IMR-90 (cell line): ENCODE results near the gene TRIO. TPM values are rescaled to one million over a fixed set of nuclear protein-coding genes. Genes with fewer than 3 reads are reported as not detected.

Source experiments
- ATAC-seq: fragments of 200-7000 bp; cut with Tn5 transposase; 2 replicates; pipeline ENCODE4 v1.9.1; 2020; ENCODE audit warnings: low read depth, mild to moderate bottlenecking, moderate library complexity
- BruUV-seq: library from RNA; stranded (reverse); fragments of 400-500 nt; replicated peaks from 2 replicates; lab custom pipeline; 2021; lab: Mats Ljungman, UMichigan
- CTCF ChIA-PET: fragments of 300-600 bp; formaldehyde crosslinking; extraction: SDS; loops from one replicate; lab custom pipeline; 2021; ENCODE audit warnings: antibody characterized with exemption; lab: Yijun Ruan, JAX
- POLR2A ChIA-PET: fragments of 300-600 bp; sonication (Branson Sonifier 250); formaldehyde crosslinking; loops from one replicate; lab custom pipeline; 2022; ENCODE audit warnings: antibody characterized with exemption; ENCODE audit not compliant: unreplicated experiment; lab: Charles Lee
- DNase-seq: peaks from one replicate; pipeline ENCODE4 v3.0.0; 2013
- H2AFZ ChIP-seq: replicated peaks from 2 replicates; pipeline ENCODE3; 2013; ENCODE audit warnings: low read length, mild to moderate bottlenecking; ENCODE audit not compliant: poor library complexity
- H2AK5ac ChIP-seq: 2 replicates; pipeline ENCODE4 v1.6.1; 2013; ENCODE audit warnings: low read depth, low read length, inconsistent platforms
- H2AK9ac ChIP-seq: replicated peaks from 2 replicates; pipeline ENCODE3; 2013; ENCODE audit warnings: mild to moderate bottlenecking, low read depth, low read length, moderate library complexity; ENCODE audit not compliant: poor library complexity
- H2BK120ac ChIP-seq: 2 replicates; pipeline ENCODE4 v1.6.1; 2013; ENCODE audit warnings: low read depth, low read length, inconsistent platforms
- H2BK15ac ChIP-seq: 3 replicates; pipeline ENCODE4 v1.6.1; 2013; ENCODE audit warnings: low read depth, low read length, inconsistent platforms
- H2BK20ac ChIP-seq: 2 replicates; pipeline ENCODE4 v1.6.1; 2013; ENCODE audit warnings: low read depth, mild to moderate bottlenecking, inconsistent platforms, low read length, moderate library complexity
- H2BK5ac ChIP-seq: 2 replicates; pipeline ENCODE4 v1.6.1; 2013; ENCODE audit warnings: mild to moderate bottlenecking, low read depth, low read length, inconsistent platforms; ENCODE audit not compliant: poor library complexity, severe bottlenecking
- H3K14ac ChIP-seq: replicated peaks from 2 replicates; pipeline ENCODE4 v1.6.1; 2013; ENCODE audit warnings: low read depth, low read length, inconsistent platforms
- H3K18ac ChIP-seq: 2 replicates; pipeline ENCODE4 v1.6.1; 2013; ENCODE audit warnings: low read depth, low read length, control low read depth
- H3K23ac ChIP-seq: 2 replicates; pipeline ENCODE4 v1.6.1; 2013; ENCODE audit warnings: low read depth, low read length, inconsistent platforms
- H3K27ac ChIP-seq: 2 replicates; pipeline ENCODE4 v1.5.1; 2013; ENCODE audit warnings: mild to moderate bottlenecking, control low read depth, low read length; ENCODE audit not compliant: insufficient read depth
- H3K27me3 ChIP-seq: 2 replicates; pipeline ENCODE4 v1.6.1; 2013; ENCODE audit warnings: low read length; ENCODE audit not compliant: control insufficient read depth, insufficient read depth
- H3K36me3 ChIP-seq: 2 replicates; pipeline ENCODE4 v1.6.1; 2013; ENCODE audit warnings: low read length, mixed read lengths; ENCODE audit not compliant: control insufficient read depth, insufficient read depth
- H3K4ac ChIP-seq: 2 replicates; pipeline ENCODE4 v1.6.1; 2013; ENCODE audit warnings: low read depth, low read length, inconsistent platforms
- H3K4me1 ChIP-seq: 2 replicates; pipeline ENCODE4 v1.6.1; 2013; ENCODE audit warnings: low read length, mixed read lengths; ENCODE audit not compliant: control insufficient read depth, insufficient read depth
- H3K4me2 ChIP-seq: 2 replicates; pipeline ENCODE4 v1.6.1; 2013; ENCODE audit warnings: low read depth, mild to moderate bottlenecking, control low read depth, low read length, moderate library complexity
- H3K4me3 ChIP-seq: 2 replicates; pipeline ENCODE4 v1.5.1; 2013; ENCODE audit warnings: low read depth, mild to moderate bottlenecking, control low read depth, low read length, moderate library complexity; ENCODE audit not compliant: insufficient read depth
- H3K56ac ChIP-seq: 2 replicates; pipeline ENCODE4 v1.6.1; 2013; ENCODE audit warnings: low read length, inconsistent platforms; ENCODE audit not compliant: insufficient read depth; ENCODE audit errors: extremely low read depth
- H3K79me1 ChIP-seq, 2 experiments: 2 replicates each; pipeline ENCODE4 v1.6.1; 2013; ENCODE audit warnings: low read length in 2 of 2, inconsistent platforms in 1 of 2, low read depth in 1 of 2
- H3K9ac ChIP-seq: 2 replicates; pipeline ENCODE4 v1.6.1; 2013; ENCODE audit warnings: low read depth, low read length, control low read depth
- H3K9me1 ChIP-seq: 2 replicates; pipeline ENCODE4 v1.6.1; 2013; ENCODE audit warnings: low read length, inconsistent platforms; ENCODE audit not compliant: insufficient read depth
- H3K9me3 ChIP-seq: 2 replicates; pipeline ENCODE4 v1.6.1; 2013; ENCODE audit warnings: low read length; ENCODE audit not compliant: control insufficient read depth, insufficient read depth
- H4K20me1 ChIP-seq: 2 replicates; pipeline ENCODE4 v1.6.1; 2013; ENCODE audit warnings: low read length, inconsistent platforms; ENCODE audit not compliant: insufficient read depth
- H4K5ac ChIP-seq: 2 replicates; pipeline ENCODE4 v1.6.1; 2013; ENCODE audit warnings: mild to moderate bottlenecking, low read depth, low read length, control low read depth
- H4K8ac ChIP-seq, 2 experiments: 2 replicates each; pipeline ENCODE4 v1.6.1; 2013; ENCODE audit warnings: low read depth in 2 of 2, low read length in 2 of 2, control low read depth in 1 of 2, inconsistent platforms in 1 of 2
- H4K91ac ChIP-seq: 2 replicates; pipeline ENCODE4 v1.6.1; 2013; ENCODE audit warnings: low read depth, low read length, inconsistent platforms; ENCODE audit not compliant: insufficient read depth
- BHLHE40 ChIP-seq: fragments of 150-350 bp; IDR thresholded peaks from 2 replicates; pipeline ENCODE4 v1.6.1; 2016; ENCODE audit warnings: mild to moderate bottlenecking, low read depth, low read length
- CEBPB ChIP-seq: IDR thresholded peaks from 2 replicates; pipeline ENCODE4 v1.6.1; 2012; ENCODE audit warnings: low read depth, low read length, improper control_type of control experiment
- FOS ChIP-seq: fragments of 150-350 bp; IDR thresholded peaks from 2 replicates; pipeline ENCODE4 v1.6.1; 2016; ENCODE audit warnings: low read depth, low read length
- MAFK ChIP-seq: IDR thresholded peaks from 2 replicates; pipeline ENCODE4 v1.6.1; 2012; ENCODE audit warnings: low read depth, low read length, improper control_type of control experiment
- MAZ ChIP-seq: IDR thresholded peaks from 2 replicates; pipeline ENCODE4 v1.6.1; 2012; ENCODE audit warnings: low read depth, mild to moderate bottlenecking, low read length, improper control_type of control experiment, moderate library complexity, borderline replicate concordance
- MXI1 ChIP-seq: IDR thresholded peaks from 2 replicates; pipeline ENCODE4 v1.6.1; 2012; ENCODE audit warnings: low read depth, mild to moderate bottlenecking, low read length, moderate library complexity, borderline replicate concordance
- NFE2L2 ChIP-seq: fragments of 150-350 bp; IDR thresholded peaks from 2 replicates; pipeline ENCODE4 v1.6.1; 2016; ENCODE audit warnings: low read depth, mild to moderate bottlenecking, low read length
- POLR2A ChIP-seq: IDR thresholded peaks from 2 replicates; pipeline ENCODE4 v1.6.1; 2012; ENCODE audit warnings: mild to moderate bottlenecking, low read depth, low read length
- RAD21 ChIP-seq: IDR thresholded peaks from 2 replicates; pipeline ENCODE4 v1.6.1; 2012; ENCODE audit warnings: low read length, improper control_type of control experiment
- RCOR1 ChIP-seq: IDR thresholded peaks from 2 replicates; pipeline ENCODE4 v1.6.1; 2012; ENCODE audit warnings: mild to moderate bottlenecking, low read length, improper control_type of control experiment; ENCODE audit not compliant: insufficient replicate concordance
- SMC3 ChIP-seq: fragments of 150-350 bp; IDR thresholded peaks from 2 replicates; pipeline ENCODE4 v1.6.1; 2016; ENCODE audit warnings: low read depth, mild to moderate bottlenecking, antibody characterized with exemption, low read length, moderate library complexity
- WGBS, 2 experiments: methylation state at CpG; one replicate each; pipeline versions ENCODE4 v1.1.5 to v1.1.7; 2013; ENCODE audit warnings: missing lambda C conversion rate in 2 of 2; ENCODE audit not compliant: insufficient read length in 1 of 2; ENCODE audit errors: extremely low coverage in 2 of 2; 5-methylcytosine and 5-hydroxymethylcytosine counted together
- dilution Hi-C: fragments of 300-500 bp; cut with HindIII; formaldehyde crosslinking; loops from one replicate; pipeline ENCODE4 v1.14.3; 2018; ENCODE audit warnings: low sequenced_read_pairs; ENCODE audit not compliant: unreplicated experiment
- in situ Hi-C: fragments of 300-500 bp; cut with MboI; formaldehyde crosslinking; loops from 3 replicates; pipeline ENCODE4 v1.14.3; 2019; ENCODE audit warnings: low sequenced_read_pairs, inconsistent platforms, mixed read lengths
- intact Hi-C: fragments of 100-400 bp; cut with micrococcal nuclease; formaldehyde crosslinking; loops from 2 replicates; pipeline ENCODE4 v1.10.0; 2022
- polyA plus RNA-seq, 3 experiments: library from polyadenylated mRNA; depleted of rRNA; stranded (reverse); fragments of >200 nt; gene quantifications; 2 replicates each; pipeline ENCODE4 v1.2.3, GENCODE V29; 2012; ENCODE audit warnings: low replicate concordance in 1 of 3
- total RNA-seq: library from RNA; depleted of rRNA; stranded (reverse); fragments of >200 nt; gene quantifications from 2 replicates; pipeline ENCODE4 v1.2.3, GENCODE V29; 2012
- TF ChIP-seq, protein P1 (sequence below): fragments of 150-350 bp; IDR thresholded peaks from 2 replicates; pipeline ENCODE4 v1.6.1; 2016; ENCODE audit warnings: low read depth, mild to moderate bottlenecking, low read length, moderate library complexity, borderline replicate concordance
- TF ChIP-seq, protein P2 (sequence below): fragments of 150-350 bp; IDR thresholded peaks from 2 replicates; pipeline ENCODE4 v1.6.1; 2017; ENCODE audit warnings: mild to moderate bottlenecking, antibody characterized with exemption, low read length, low read depth

The TRIO gene
- total and polyA plus RNA-seq, 2 of the 4 experiments (the other 2 are of a cell fraction), result 206 to 522 TPM

DNA sequence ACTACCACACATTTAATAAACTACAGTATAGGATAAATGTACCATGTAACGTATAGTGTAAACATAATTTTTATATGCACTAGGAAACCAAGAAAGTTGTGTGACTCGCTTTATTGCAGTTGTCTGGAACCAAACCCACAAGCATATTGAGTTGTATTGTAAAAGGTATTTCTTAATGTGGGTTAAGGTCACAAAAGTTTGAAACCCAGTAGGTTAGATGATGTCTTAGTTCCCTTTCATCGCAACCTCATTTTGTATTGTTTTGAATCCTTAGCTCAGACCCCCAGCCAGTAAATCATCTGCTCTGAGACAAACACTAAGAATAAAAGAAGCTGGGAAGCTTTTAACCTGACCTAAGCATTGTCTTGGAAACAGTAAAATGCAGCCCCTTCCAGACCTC lies 79.1 kb downstream of the TRIO start:
- Histone ChIP-seq H3K4me1 (peaks cover 44% of the 10 kb centered on the region), H2AFZ (no peak overlapping the region), H3K9me3 (no peaks in the 10 kb centered on the region), H4K5ac (no peak overlapping the region), H3K79me1 (peaks cover 0 to 77% of the 10 kb centered on the region in 2 experiments; a peak in 2 of 4 replicates), H3K18ac (no peak overlapping the region), H2BK5ac (no peak overlapping the region), H3K27ac (no peak overlapping the region), H3K36me3 (peaks cover 26% of the 10 kb centered on the region), H3K9me1 (peaks cover 43% of the 10 kb centered on the region), H3K9ac (no peak overlapping the region), H2BK15ac (no peak overlapping the region), H3K56ac (no peak overlapping the region), H4K91ac (no peak overlapping the region), H2AK5ac (no peak overlapping the region), H3K14ac (no peak overlapping the region), H3K4me3 (no peak overlapping the region), H3K23ac (no peak overlapping the region), H3K4me2 (no peak overlapping the region), H2BK20ac (no peak overlapping the region), H3K27me3 (no peaks in the 10 kb centered on the region), H2AK9ac (no peak overlapping the region), H3K4ac (no peak overlapping the region), H2BK120ac (no peak overlapping the region), H4K8ac (no peak overlapping the region), H4K20me1 (peaks cover 97% of the 10 kb centered on the region)
- in situ Hi-C loops, result no loop called here
- POLR2A ChIA-PET, result no interaction called here
- BruUV-seq, result no TSS peak
- TF ChIP-seq BHLHE40 (no peak), SMC3 (no peak), RCOR1 (no peak), POLR2A (no peak), NFE2L2 (no peak), MXI1 (no peak), RAD21 (no peak), MAFK (no peak), CEBPB (no peak), FOS (no peak), MAZ (no peak)
- TF ChIP-seq, protein P1, sequence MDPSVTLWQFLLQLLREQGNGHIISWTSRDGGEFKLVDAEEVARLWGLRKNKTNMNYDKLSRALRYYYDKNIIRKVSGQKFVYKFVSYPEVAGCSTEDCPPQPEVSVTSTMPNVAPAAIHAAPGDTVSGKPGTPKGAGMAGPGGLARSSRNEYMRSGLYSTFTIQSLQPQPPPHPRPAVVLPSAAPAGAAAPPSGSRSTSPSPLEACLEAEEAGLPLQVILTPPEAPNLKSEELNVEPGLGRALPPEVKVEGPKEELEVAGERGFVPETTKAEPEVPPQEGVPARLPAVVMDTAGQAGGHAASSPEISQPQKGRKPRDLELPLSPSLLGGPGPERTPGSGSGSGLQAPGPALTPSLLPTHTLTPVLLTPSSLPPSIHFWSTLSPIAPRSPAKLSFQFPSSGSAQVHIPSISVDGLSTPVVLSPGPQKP, result no peak
- TF ChIP-seq, protein P2, sequence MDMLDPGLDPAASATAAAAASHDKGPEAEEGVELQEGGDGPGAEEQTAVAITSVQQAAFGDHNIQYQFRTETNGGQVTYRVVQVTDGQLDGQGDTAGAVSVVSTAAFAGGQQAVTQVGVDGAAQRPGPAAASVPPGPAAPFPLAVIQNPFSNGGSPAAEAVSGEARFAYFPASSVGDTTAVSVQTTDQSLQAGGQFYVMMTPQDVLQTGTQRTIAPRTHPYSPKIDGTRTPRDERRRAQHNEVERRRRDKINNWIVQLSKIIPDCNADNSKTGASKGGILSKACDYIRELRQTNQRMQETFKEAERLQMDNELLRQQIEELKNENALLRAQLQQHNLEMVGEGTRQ, result no peak
- dilution Hi-C loops, result no loop called here
- no peak for ATAC-seq
- DNase-seq, result no peak
- no CpG with 5 or more reads among the region's 3 CpGs for WGBS, 2 experiments
- CTCF ChIA-PET, result no interaction called here
- intact Hi-C loops, result no loop called here
